Body of pancreas (tissue), 4 donors: ENCODE measurements around the gene ACOD1.

ENCODE experiments used
- CTCF ChIP-seq, 7 experiments: fragments of 450-650 bp in 4 of 7; fragments of 200-600 bp in 3 of 7; sonication (generic) in 3 of 7; IDR thresholded peaks; one replicate each; pipeline ENCODE4 v1.5.1; 2016 to 2019; ENCODE audit warnings: antibody characterized with exemption in 7 of 7
- POLR2A ChIP-seq, 3 donors: fragments of 450-650 bp; IDR thresholded peaks; one replicate each; pipeline ENCODE4 v1.6.1; 2016; ENCODE audit warnings: antibody characterized with exemption in 3 of 3, mild to moderate bottlenecking in 2 of 3

GRCh38 chr13:76942363-76942762, 5.9 kb upstream of the ACOD1 start:
- no peak for TF ChIP-seq CTCF (IDR thresholded peaks at IDR 0.05)
- no peak for TF ChIP-seq POLR2A (IDR thresholded peaks at IDR 0.05)
